Chondrocyte (in vitro differentiated cells): Measurements from ENCODE around the gene FAHD1. TPM values are rescaled to one million over a fixed set of nuclear protein-coding genes. Genes with fewer than 3 reads are reported as not detected.
A peak's percentile ranks its signal among the peaks of the same experiment; 100 is the strongest.

Experiments
- DNase-seq: peaks from one replicate; pipeline ENCODE4 v3.0.0; 2021; ENCODE audit warnings: mixed read lengths, low spot score
- H3K27ac Mint-ChIP-seq: one replicate; pipeline ENCODE4 v1.8.0; 2021; ENCODE audit warnings: mild to moderate bottlenecking, moderate library complexity, mixed read lengths; ENCODE audit not compliant: unreplicated experiment
- H3K27me3 Mint-ChIP-seq: 2 replicates; pipeline ENCODE4 v1.8.0; 2021; ENCODE audit warnings: low read depth, mixed read lengths
- H3K36me3 Mint-ChIP-seq: 2 replicates; pipeline ENCODE4 v1.8.0; 2021; ENCODE audit warnings: low read depth, mixed read lengths
- H3K4me1 Mint-ChIP-seq: 2 replicates; pipeline ENCODE4 v1.8.0; 2021; ENCODE audit warnings: low read depth, mild to moderate bottlenecking, mixed read lengths
- H3K4me3 Mint-ChIP-seq: one replicate; pipeline ENCODE4 v1.8.0; 2021; ENCODE audit warnings: mild to moderate bottlenecking, moderate library complexity, mixed read lengths; ENCODE audit not compliant: unreplicated experiment
- H3K9me3 Mint-ChIP-seq: 2 replicates; pipeline ENCODE4 v1.8.0; 2021; ENCODE audit warnings: low read depth, mixed read lengths
- CTCF ChIP-seq: fragments of 200-600 bp; sonication (generic); IDR thresholded peaks from 2 replicates; pipeline ENCODE4 v1.5.0; 2021; ENCODE audit warnings: antibody characterized with exemption, mild to moderate bottlenecking, moderate library complexity
- total RNA-seq: library from RNA; stranded (reverse); gene quantifications from 3 replicates; pipeline ENCODE4 v1.2.1, GENCODE V29; 2021

Gene FAHD1
- total RNA-seq, 1 donor from 2014 or later, result 27.1 TPM

DNA sequence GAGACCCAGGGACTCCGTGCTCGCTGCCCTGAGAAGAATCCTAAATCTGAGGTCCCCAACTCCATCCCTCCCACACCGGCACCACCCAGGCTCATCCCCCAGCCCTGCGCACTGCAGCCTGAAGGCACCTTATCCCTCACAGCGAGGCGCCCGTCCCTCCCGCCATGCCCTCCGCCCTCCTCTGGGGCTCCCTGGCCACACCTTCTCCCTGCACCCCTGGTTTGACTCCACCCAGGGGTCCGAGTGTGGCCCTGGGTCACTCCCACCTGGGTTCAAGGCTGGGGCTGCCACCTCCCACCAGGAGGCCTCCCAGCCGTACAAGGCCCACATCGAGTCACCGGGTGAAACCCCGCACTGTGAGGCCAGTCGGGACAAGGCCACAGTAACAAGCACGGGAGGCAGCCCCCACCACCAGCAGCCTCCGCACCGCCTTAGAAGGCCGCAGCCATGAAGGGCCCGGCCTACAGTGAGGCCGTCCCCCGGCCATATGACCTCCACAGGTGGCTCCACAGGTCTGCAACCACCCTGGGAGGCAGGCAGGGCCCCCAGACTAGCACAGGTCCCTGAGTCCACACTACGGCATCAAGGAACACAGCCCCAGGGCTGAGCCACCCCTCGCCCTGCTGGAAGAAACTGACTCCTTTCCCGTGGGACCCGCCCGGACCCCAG is 8.7 kb upstream of the FAHD1 start:
- peak; percentile 87 for DNase-seq
- H3K4me1 Mint-ChIP-seq, result peaks cover under 1% of the 10 kb centered on the region
- H3K4me3 Mint-ChIP-seq, result no peak overlapping the region
- peaks cover 6% of the 10 kb centered on the region for H3K36me3 Mint-ChIP-seq
- TF ChIP-seq CTCF, result no peak
- H3K27me3 Mint-ChIP-seq, result no peaks in the 10 kb centered on the region
- no peak overlapping the region for H3K27ac Mint-ChIP-seq
- no peaks in the 10 kb centered on the region for H3K9me3 Mint-ChIP-seq

DNA sequence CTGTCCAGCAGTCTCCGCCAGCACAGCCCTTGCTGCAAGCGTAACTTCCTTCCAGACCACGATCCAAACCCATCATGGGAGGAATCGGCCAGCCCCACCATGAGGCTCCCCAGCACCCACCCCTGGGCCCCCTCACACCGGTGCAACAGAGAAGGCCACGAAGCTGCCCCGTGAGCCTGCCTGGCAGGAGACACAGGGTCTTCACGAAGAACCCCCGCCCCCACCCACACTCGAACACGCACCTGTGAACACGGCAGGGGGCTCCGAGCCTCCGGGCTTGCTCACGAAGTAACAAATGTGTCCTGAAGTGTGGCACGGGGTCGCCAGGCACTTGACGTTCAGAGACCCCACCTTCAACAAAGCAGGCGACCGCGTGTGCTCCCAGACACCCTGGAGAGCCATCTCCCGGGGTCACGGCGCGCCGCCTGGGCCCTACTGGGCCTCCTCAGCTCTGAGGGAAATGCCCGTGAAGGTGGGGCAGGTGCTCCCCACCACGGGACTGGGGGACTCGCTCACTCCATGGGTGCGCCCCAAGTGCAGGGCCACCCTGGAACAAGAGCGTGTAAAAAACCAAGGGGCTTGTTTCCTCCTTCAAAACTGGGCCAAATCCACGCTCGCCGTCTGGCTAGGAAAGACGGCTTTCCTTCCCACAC is 8.0 kb upstream of the FAHD1 start:
- H3K27me3 Mint-ChIP-seq, result no peaks in the 10 kb centered on the region
- no peak overlapping the region for H3K4me3 Mint-ChIP-seq
- H3K27ac Mint-ChIP-seq, result no peak overlapping the region
- no peak for TF ChIP-seq CTCF
- peak; percentile 86 for DNase-seq
- H3K36me3 Mint-ChIP-seq, result peaks cover 6% of the 10 kb centered on the region
- no peaks in the 10 kb centered on the region for H3K9me3 Mint-ChIP-seq
- H3K4me1 Mint-ChIP-seq, result peaks cover 4% of the 10 kb centered on the region

DNA sequence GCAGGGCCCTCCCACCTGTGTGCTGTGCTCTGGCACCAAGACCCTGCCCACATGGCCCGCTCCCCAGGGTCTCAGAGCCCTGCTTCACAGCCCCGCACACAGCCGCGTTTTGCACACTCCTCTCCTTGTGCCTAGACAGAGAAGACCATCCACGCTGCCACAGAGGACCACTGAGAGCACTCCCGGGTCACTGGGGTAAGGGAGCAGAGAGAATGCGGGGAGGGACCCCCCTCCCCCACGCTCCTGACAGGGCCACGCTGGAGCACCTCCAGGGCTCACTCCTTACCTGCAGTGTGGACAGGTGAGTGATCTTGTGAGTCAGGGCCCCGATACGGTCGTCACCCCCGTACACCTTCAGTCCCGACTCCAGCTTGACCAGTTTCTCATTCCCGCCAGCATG is 7.4 kb upstream of the FAHD1 start:
- Mint-ChIP-seq H3K4me1 (peaks cover 10% of the 10 kb centered on the region), H3K27me3 (no peaks in the 10 kb centered on the region), H3K4me3 (no peak overlapping the region), H3K9me3 (no peaks in the 10 kb centered on the region), H3K27ac (no peak overlapping the region), H3K36me3 (peaks cover 6% of the 10 kb centered on the region)
- TF ChIP-seq CTCF, result no peak
- DNase-seq, result peak; percentile 74

- Mint-ChIP-seq H3K4me3 (no peak overlapping the region), H3K9me3 (no peaks in the 10 kb centered on the region), H3K4me1 (peaks cover 12% of the 10 kb centered on the region), H3K27ac (no peak overlapping the region), H3K27me3 (no peaks in the 10 kb centered on the region), H3K36me3 (peaks cover 6% of the 10 kb centered on the region)
- peak; percentile 80 for DNase-seq
- no peak for TF ChIP-seq CTCF
Measured at GRCh38 chr16:1820096-1820945, 6.7 kb upstream of the FAHD1 start.

DNA sequence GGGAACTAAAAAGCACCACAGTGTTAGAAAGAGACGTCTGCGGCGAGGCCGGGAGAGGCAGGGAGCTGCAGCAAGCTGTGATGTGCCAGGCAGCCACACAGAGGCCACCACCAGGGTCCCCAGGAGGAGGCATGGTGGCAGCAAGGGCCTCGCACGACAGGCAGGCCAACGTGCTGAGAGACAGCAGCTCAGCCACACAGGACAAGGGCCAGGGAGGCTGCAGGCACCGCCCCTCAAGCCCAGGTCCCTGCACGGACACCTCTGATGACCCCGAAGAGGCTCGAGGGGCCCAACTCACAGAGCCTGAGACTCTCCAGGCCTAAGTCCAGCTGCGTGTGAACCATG is 6.1 kb upstream of the FAHD1 start:
- H3K4me1 Mint-ChIP-seq, result peaks cover 18% of the 10 kb centered on the region
- H3K9me3 Mint-ChIP-seq, result no peaks in the 10 kb centered on the region
- H3K36me3 Mint-ChIP-seq, result peaks cover 3% of the 10 kb centered on the region
- TF ChIP-seq CTCF, result no peak
- no peak overlapping the region for H3K4me3 Mint-ChIP-seq
- no peak for DNase-seq
- no peaks in the 10 kb centered on the region for H3K27me3 Mint-ChIP-seq
- no peak overlapping the region for H3K27ac Mint-ChIP-seq
